ENCODE measurements around the gene MAZ. TPM values are rescaled to one million over a fixed set of nuclear protein-coding genes. Genes with fewer than 3 reads are reported as not detected.

The MAZ gene
- total and polyA plus RNA-seq, 2 experiments from 2014 or later = 76.8 to 215 TPM

GRCh38 chr16:29834079-29834478, 27.8 kb downstream of the MAZ start:
- in situ Hi-C loops (cut with MboI) = no loop called here
- WGBS, 2 experiments (ENCODE audit: low coverage in 1 of 2, low lambda C conversion rate in 2 of 2, missing lambda C conversion rate in 2 of 2) = 90 to 94% methylated on average over 5 of the region's 5 CpGs
- no peak overlapping the region for H2AFZ ChIP-seq
- H3K27me3 ChIP-seq (replicated peaks; ENCODE audit: insufficient read depth) = no peaks in the 10 kb centered on the region
- H3K9me2 ChIP-seq (ENCODE audit: insufficient read depth) = no peaks in the 10 kb centered on the region
- TF ChIP-seq EZH2 (IDR thresholded peaks at IDR 0.05; ENCODE audit: insufficient read depth, poor library complexity, severe bottlenecking) = no peak
- TF ChIP-seq EZH2phosphoT487 (IDR thresholded peaks at IDR 0.05; ENCODE audit: insufficient read depth, low read depth) = no peak
- H3K79me2 ChIP-seq (ENCODE audit: insufficient read depth) = peaks cover 66% of the 10 kb centered on the region
- H3F3A ChIP-seq (ENCODE audit: insufficient read depth) = no peaks in the 10 kb centered on the region
- no peak for DNase-seq
- H3K9ac ChIP-seq = no peak overlapping the region
- no peak overlapping the region for H3K27ac ChIP-seq
- H3K4me2 ChIP-seq (ENCODE audit: unreplicated experiment) = no peak overlapping the region
- H4K20me1 ChIP-seq (ENCODE audit: insufficient read depth) = no peaks in the 10 kb centered on the region
- H3K4me1 ChIP-seq (ENCODE audit: insufficient read depth) = no peaks in the 10 kb centered on the region
- no peak overlapping the region for H3K4me3 ChIP-seq
- H3K9me3 ChIP-seq (ENCODE audit: low read depth) = no peaks in the 10 kb centered on the region
- peaks cover 50% of the 10 kb centered on the region for H3K36me3 ChIP-seq (ENCODE audit: low read depth)

GRCh38 chr16:29835926-29836325, 29.6 kb downstream of the MAZ start:
- Histone ChIP-seq H2AFZ (no peak overlapping the region), H3K4me1 (ENCODE audit: insufficient read depth) (no peaks in the 10 kb centered on the region), H3K36me3 (ENCODE audit: low read depth) (peaks cover 63% of the 10 kb centered on the region), H3K9me2 (ENCODE audit: insufficient read depth) (no peaks in the 10 kb centered on the region), H3K27me3 (replicated peaks; ENCODE audit: insufficient read depth) (no peaks in the 10 kb centered on the region), H3K79me2 (ENCODE audit: insufficient read depth) (peaks cover 47% of the 10 kb centered on the region), H3F3A (ENCODE audit: insufficient read depth) (no peaks in the 10 kb centered on the region), H3K27ac (no peak overlapping the region), H4K20me1 (ENCODE audit: insufficient read depth) (no peaks in the 10 kb centered on the region), H3K4me2 (ENCODE audit: unreplicated experiment) (no peak overlapping the region), H3K9me3 (ENCODE audit: low read depth) (no peaks in the 10 kb centered on the region), H3K4me3 (no peak overlapping the region), H3K9ac (no peak overlapping the region)
- in situ Hi-C loops (cut with MboI) = no loop called here
- no peak for DNase-seq
- no peak for TF ChIP-seq EZH2phosphoT487 (IDR thresholded peaks at IDR 0.05; ENCODE audit: insufficient read depth, low read depth)
- no peak for TF ChIP-seq EZH2 (IDR thresholded peaks at IDR 0.05; ENCODE audit: insufficient read depth, poor library complexity, severe bottlenecking)
- WGBS, 2 experiments (ENCODE audit: low coverage in 1 of 2, low lambda C conversion rate in 2 of 2, missing lambda C conversion rate in 2 of 2) = 87 to 93% methylated on average over 7 of the region's 7 CpGs

- Histone ChIP-seq H3K4me1 (ENCODE audit: insufficient read depth) (no peaks in the 10 kb centered on the region), H3K79me2 (ENCODE audit: insufficient read depth) (peaks cover 40% of the 10 kb centered on the region), H3K27me3 (replicated peaks; ENCODE audit: insufficient read depth) (no peaks in the 10 kb centered on the region), H3K36me3 (ENCODE audit: low read depth) (peaks cover 63% of the 10 kb centered on the region), H2AFZ (no peak overlapping the region), H3K4me3 (no peak overlapping the region), H3F3A (ENCODE audit: insufficient read depth) (no peaks in the 10 kb centered on the region), H3K9ac (no peak overlapping the region), H3K27ac (no peak overlapping the region), H4K20me1 (ENCODE audit: insufficient read depth) (no peaks in the 10 kb centered on the region), H3K9me2 (ENCODE audit: insufficient read depth) (no peaks in the 10 kb centered on the region), H3K4me2 (ENCODE audit: unreplicated experiment) (no peak overlapping the region), H3K9me3 (ENCODE audit: low read depth) (no peaks in the 10 kb centered on the region)
- TF ChIP-seq EZH2 (IDR thresholded peaks at IDR 0.05; ENCODE audit: insufficient read depth, poor library complexity, severe bottlenecking) = no peak
- DNase-seq = no peak
- whole genome bisulfite sequencing, 2 experiments (ENCODE audit: low coverage in 1 of 2, low lambda C conversion rate in 2 of 2, missing lambda C conversion rate in 2 of 2) = 85 to 88% methylated on average over 13 to 15 of the region's 15 CpGs
- in situ Hi-C loops (cut with MboI) = no loop called here
Observed at GRCh38 chr16:29836623-29837022, 30.3 kb downstream of the MAZ start.

GRCh38 chr16:29837841-29838240, 31.5 kb downstream of the MAZ start:
- Histone ChIP-seq H3K4me1 (ENCODE audit: insufficient read depth) (no peaks in the 10 kb centered on the region), H3K4me2 (ENCODE audit: unreplicated experiment) (no peak overlapping the region), H3K9me3 (ENCODE audit: low read depth) (no peaks in the 10 kb centered on the region), H3F3A (ENCODE audit: insufficient read depth) (no peaks in the 10 kb centered on the region), H2AFZ (no peak overlapping the region), H4K20me1 (ENCODE audit: insufficient read depth) (no peaks in the 10 kb centered on the region), H3K79me2 (ENCODE audit: insufficient read depth) (peaks cover 36% of the 10 kb centered on the region), H3K9ac (no peak overlapping the region), H3K4me3 (no peak overlapping the region), H3K27ac (no peak overlapping the region), H3K36me3 (ENCODE audit: low read depth) (peaks cover 63% of the 10 kb centered on the region), H3K9me2 (ENCODE audit: insufficient read depth) (no peaks in the 10 kb centered on the region), H3K27me3 (replicated peaks; ENCODE audit: insufficient read depth) (no peaks in the 10 kb centered on the region)
- TF ChIP-seq EZH2 (IDR thresholded peaks at IDR 0.05; ENCODE audit: insufficient read depth, poor library complexity, severe bottlenecking) (no peak), EZH2phosphoT487 (IDR thresholded peaks at IDR 0.05; ENCODE audit: insufficient read depth, low read depth) (no peak)
- WGBS, 2 experiments (ENCODE audit: low coverage in 1 of 2, low lambda C conversion rate in 2 of 2, missing lambda C conversion rate in 2 of 2) = 92 to 96% methylated on average over 5 of the region's 5 CpGs
- in situ Hi-C loops (cut with MboI) = no loop called here
- no peak for DNase-seq

GRCh38 chr16:29839822-29840221, 33.5 kb downstream of the MAZ start:
- peaks cover 24% of the 10 kb centered on the region for H3K79me2 ChIP-seq (ENCODE audit: insufficient read depth)
- H3K9me2 ChIP-seq (ENCODE audit: insufficient read depth) = no peaks in the 10 kb centered on the region
- no peak for TF ChIP-seq EZH2phosphoT487 (IDR thresholded peaks at IDR 0.05; ENCODE audit: insufficient read depth, low read depth)
- no peak for TF ChIP-seq EZH2 (IDR thresholded peaks at IDR 0.05; ENCODE audit: insufficient read depth, poor library complexity, severe bottlenecking)
- in situ Hi-C loops (cut with MboI) = no loop called here
- H3K4me1 ChIP-seq (ENCODE audit: insufficient read depth) = no peaks in the 10 kb centered on the region
- H3F3A ChIP-seq (ENCODE audit: insufficient read depth) = no peaks in the 10 kb centered on the region
- H3K4me2 ChIP-seq (ENCODE audit: unreplicated experiment) = no peak overlapping the region
- H3K36me3 ChIP-seq (ENCODE audit: low read depth) = peaks cover 62% of the 10 kb centered on the region
- no peak overlapping the region for H3K9ac ChIP-seq
- no peak overlapping the region for H3K27ac ChIP-seq
- H3K9me3 ChIP-seq (ENCODE audit: low read depth) = no peaks in the 10 kb centered on the region
- no peak overlapping the region for H2AFZ ChIP-seq
- no peaks in the 10 kb centered on the region for H4K20me1 ChIP-seq (ENCODE audit: insufficient read depth)
- DNase-seq = no peak
- no peak overlapping the region for H3K4me3 ChIP-seq
- no peaks in the 10 kb centered on the region for H3K27me3 ChIP-seq (replicated peaks; ENCODE audit: insufficient read depth)
- WGBS, 2 experiments (ENCODE audit: low coverage in 1 of 2, low lambda C conversion rate in 2 of 2, missing lambda C conversion rate in 2 of 2) = 89 to 90% methylated on average over 6 of the region's 6 CpGs

All from GM23248 (cell line).